HAP-1 (cell line): ENCODE measurements around the gene ACR.

Source experiments
- DNase-seq, 2 experiments: peaks; one replicate each; pipeline ENCODE4 v3.0.0-alpha.2; 2016 to 2020; ENCODE audit warnings: low spot score in 2 of 2
- H3K27me3 ChIP-seq: fragments of 250-450 bp; sonication (Bioruptor Pico); 2 replicates; pipeline ENCODE4 v1.5.1; 2020; ENCODE audit warnings: low read depth, mild to moderate bottlenecking, moderate library complexity
- H3K36me3 ChIP-seq: fragments of 250-450 bp; sonication (Bioruptor Pico); replicated peaks from 2 replicates; pipeline ENCODE4 v1.5.1; 2020; ENCODE audit warnings: mild to moderate bottlenecking
- H3K4me1 ChIP-seq: fragments of 250-450 bp; sonication (Bioruptor Pico); 2 replicates; pipeline ENCODE4 v1.5.1; 2020; ENCODE audit warnings: mild to moderate bottlenecking
- H3K4me3 ChIP-seq: fragments of 250-450 bp; sonication (Bioruptor Pico); 2 replicates; pipeline ENCODE4 v1.5.1; 2020; ENCODE audit warnings: mild to moderate bottlenecking, moderate library complexity
- H3K9me3 ChIP-seq: fragments of 250-450 bp; sonication (Bioruptor Pico); 2 replicates; pipeline ENCODE4 v1.5.1; 2020; ENCODE audit warnings: mild to moderate bottlenecking, moderate library complexity
- in situ Hi-C: fragments of 300-500 bp; cut with MboI; formaldehyde crosslinking; loops from 3 replicates; pipeline ENCODE4 v1.14.3; 2020; ENCODE audit warnings: low sequenced_read_pairs, inconsistent platforms, mixed read lengths

Gene ACR

DNA sequence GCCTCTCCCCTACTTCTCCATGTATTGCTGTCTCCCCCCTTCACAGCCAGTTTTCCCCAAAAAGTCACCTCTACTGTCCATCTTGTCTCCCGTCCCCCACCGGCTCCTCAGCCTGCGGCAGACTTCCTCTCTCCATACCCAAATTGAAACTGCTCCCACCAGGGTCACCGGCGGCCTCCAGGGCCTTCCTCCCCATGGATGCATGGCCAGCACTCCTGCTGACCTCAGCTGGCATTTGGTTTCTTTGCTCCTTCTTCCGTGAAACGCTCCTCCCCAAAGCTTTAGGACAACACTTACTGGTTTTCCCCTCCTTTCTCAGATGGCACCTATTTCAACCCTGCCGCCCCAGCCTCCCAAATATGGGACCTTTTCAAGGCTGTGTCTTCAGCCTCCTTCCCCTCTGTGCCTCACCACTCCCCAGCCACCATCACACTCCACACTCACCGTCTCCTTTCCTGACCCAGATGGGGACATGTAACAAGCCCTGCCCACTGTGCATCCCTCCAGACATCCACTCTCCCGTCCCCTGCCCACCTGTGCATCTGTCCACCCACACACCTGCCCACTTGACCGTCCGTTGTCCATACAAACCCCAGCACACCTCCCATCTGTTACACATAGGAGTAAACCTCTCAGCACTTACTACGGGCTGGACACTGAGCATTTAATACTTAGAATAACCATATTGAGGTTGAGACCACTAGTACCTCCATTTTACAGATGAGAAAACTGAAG, 21.5 kb upstream of the ACR start:
- in situ Hi-C loops: no loop called here
- H3K4me1 ChIP-seq: no peaks in the 10 kb centered on the region
- no peaks in the 10 kb centered on the region for H3K9me3 ChIP-seq
- H3K27me3 ChIP-seq: no peaks in the 10 kb centered on the region
- H3K4me3 ChIP-seq: no peak overlapping the region
- DNase-seq: no peak
- H3K36me3 ChIP-seq: no peaks in the 10 kb centered on the region

DNA sequence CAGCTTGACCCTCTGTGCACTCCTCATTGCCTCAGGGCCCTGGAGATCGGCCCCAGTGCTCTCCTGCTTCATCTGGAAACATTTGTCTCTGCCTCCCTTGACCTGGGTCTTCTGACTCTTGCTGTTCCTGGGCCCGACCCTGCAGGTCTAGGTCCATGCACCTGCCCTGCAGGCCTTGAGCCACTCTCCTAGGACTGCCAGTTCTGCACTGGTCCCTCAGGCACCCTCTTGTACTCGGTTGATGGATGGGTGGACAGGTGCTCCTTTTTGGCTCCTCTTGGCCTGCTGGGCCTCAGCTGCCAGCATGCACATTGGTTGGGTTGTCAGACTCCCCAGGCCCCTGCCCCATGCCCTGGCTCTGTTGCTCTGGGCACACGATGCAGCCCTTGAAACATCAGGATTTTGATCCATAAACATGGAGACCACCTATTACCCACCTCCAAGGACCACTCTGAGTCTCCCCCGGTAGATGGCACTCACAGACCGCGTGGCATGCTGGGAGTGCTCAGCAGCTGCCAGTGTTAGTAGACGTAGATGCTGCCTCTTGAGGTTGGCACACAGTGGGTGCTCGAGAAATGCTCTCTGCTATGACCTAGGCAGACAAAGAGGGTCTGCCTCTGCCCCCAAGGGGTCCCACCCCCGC, 20.2 kb upstream of the ACR start:
- H3K4me3 ChIP-seq: no peak overlapping the region
- no peak for DNase-seq
- H3K4me1 ChIP-seq: no peaks in the 10 kb centered on the region
- in situ Hi-C loops: no loop called here
- H3K36me3 ChIP-seq: no peaks in the 10 kb centered on the region
- H3K9me3 ChIP-seq: no peaks in the 10 kb centered on the region
- no peaks in the 10 kb centered on the region for H3K27me3 ChIP-seq

DNA sequence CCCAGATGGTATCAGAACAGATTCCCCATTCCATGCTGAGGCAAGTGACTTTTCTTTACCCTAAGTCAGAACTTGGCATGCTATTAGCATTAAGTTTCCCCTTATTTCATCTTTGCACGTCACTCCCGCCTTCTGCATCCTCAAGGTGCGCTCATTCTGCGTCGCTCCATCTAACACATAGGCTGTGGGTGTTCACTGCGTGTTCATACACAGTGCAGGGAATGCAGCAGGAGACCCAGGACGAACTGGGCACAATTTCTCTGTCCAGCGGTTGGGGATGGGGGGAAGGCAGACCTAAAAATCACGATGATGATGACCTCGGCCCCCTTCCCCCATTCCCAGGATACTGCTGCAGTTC, 19.7 kb upstream of the ACR start:
- H3K27me3 ChIP-seq: no peaks in the 10 kb centered on the region
- no peaks in the 10 kb centered on the region for H3K9me3 ChIP-seq
- DNase-seq: no peak
- in situ Hi-C loops: no loop called here
- H3K4me1 ChIP-seq: no peaks in the 10 kb centered on the region
- H3K4me3 ChIP-seq: no peak overlapping the region
- H3K36me3 ChIP-seq: no peaks in the 10 kb centered on the region

DNA sequence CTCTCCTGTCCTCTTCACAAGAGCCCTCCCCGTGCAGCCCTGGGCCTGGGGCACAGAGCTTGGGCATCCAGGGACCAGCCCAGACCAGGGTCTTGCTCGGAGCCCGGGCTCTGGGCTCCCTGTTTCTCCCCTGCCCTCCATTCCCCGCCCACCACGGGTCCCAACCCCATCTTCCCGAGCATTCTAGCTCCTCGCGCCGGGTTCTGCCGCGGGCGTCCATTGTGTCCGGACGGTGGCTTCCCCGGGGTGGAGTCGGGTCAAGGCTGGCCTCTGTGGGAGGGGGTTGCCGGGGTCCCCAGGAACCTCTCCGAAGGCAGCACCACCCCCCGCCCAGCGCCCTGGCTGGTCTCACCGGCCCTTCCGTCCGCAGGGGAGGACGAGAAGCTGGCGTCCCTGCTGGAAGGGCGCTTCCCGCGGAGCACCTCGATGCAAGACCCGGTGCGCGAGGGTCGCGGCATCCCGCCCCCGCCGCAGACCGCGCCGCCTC, 18.1 kb upstream of the ACR start:
- H3K4me1 ChIP-seq: peaks cover 5% of the 10 kb centered on the region
- no peak for DNase-seq
- H3K9me3 ChIP-seq: no peaks in the 10 kb centered on the region
- in situ Hi-C loops: no loop called here
- H3K4me3 ChIP-seq: no peak overlapping the region
- H3K27me3 ChIP-seq: no peaks in the 10 kb centered on the region
- H3K36me3 ChIP-seq: no peaks in the 10 kb centered on the region

DNA sequence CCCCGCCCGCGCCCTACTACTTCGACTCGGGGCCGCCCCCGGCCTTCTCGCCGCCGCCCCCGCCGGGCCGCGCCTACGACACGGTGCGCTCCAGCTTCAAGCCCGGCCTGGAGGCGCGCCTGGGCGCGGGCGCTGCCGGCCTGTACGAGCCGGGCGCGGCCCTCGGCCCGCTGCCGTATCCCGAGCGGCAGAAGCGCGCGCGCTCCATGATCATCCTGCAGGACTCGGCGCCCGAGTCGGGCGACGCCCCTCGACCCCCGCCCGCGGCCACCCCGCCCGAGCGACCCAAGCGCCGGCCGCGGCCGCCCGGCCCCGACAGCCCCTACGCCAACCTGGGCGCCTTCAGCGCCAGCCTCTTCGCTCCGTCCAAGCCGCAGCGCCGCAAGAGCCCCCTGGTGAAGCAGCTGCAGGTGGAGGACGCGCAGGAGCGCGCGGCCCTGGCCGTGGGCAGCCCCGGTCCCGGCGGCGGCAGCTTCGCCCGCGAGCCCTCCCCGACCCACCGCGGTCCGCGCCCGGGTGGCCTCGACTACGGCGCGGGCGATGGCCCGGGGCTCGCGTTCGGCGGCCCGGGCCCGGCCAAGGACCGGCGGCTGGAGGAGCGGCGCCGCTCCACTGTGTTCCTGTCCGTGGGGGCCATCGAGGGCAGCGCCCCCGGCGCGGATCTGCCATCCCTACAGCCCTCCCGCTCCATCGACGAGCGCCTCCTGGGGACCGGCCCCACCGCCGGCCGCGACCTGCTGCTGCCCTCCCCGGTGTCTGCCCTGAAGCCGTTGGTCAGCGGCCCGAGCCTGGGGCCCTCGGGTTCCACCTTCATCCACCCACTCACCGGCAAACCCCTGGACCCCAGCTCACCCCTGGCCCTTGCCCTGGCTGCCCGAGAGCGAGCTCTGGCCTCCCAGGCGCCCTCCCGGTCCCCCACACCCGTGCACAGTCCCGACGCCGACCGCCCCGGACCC, 17.4 kb upstream of the ACR start:
- in situ Hi-C loops: no loop called here
- H3K4me1 ChIP-seq: peaks cover 5% of the 10 kb centered on the region
- no peak for DNase-seq
- no peak overlapping the region for H3K4me3 ChIP-seq
- no peaks in the 10 kb centered on the region for H3K27me3 ChIP-seq
- H3K9me3 ChIP-seq: no peaks in the 10 kb centered on the region
- no peaks in the 10 kb centered on the region for H3K36me3 ChIP-seq

DNA sequence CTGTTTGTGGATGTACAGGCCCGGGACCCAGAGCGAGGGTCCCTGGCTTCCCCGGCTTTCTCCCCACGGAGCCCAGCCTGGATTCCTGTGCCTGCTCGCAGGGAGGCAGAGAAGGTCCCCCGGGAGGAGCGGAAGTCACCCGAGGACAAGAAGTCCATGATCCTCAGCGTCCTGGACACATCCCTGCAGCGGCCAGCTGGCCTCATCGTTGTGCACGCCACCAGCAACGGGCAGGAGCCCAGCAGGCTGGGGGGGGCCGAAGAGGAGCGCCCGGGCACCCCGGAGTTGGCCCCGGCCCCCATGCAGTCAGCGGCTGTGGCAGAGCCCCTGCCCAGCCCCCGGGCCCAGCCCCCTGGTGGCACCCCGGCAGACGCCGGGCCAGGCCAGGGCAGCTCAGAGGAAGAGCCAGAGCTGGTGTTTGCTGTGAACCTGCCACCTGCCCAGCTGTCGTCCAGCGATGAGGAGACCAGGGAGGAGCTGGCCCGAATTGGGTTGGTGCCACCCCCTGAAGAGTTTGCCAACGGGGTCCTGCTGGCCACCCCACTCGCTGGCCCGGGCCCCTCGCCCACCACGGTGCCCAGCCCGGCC, 16.7 kb upstream of the ACR start:
- in situ Hi-C loops: no loop called here

DNA sequence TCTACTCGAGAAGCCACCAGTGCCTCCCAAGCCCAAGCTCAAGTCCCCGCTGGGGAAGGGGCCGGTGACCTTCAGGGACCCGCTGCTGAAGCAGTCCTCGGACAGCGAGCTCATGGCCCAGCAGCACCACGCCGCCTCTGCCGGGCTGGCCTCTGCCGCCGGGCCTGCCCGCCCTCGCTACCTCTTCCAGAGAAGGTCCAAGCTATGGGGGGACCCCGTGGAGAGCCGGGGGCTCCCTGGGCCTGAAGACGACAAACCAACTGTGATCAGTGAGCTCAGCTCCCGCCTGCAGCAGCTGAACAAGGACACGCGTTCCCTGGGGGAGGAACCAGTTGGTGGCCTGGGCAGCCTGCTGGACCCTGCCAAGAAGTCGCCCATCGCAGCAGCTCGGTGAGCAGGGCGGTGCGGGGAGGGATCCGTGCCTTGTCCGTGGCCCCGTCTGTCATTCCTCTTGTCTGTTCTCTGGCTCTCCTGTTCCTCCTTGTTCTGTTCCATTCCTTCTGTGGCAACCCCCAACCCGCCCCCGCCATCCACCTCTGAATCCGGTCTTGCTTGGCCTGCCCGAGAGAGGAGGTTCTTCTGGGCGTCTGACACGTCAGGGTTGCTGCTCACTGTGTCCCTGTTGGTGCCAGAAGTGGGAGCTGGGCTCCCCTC, 15.8 kb upstream of the ACR start:
- in situ Hi-C loops: no loop called here

More for the DNA sequence above, 16.7 kb upstream of the ACR start:
- Histone ChIP-seq H3K4me1 (peaks cover 5% of the 10 kb centered on the region), H3K9me3 (no peaks in the 10 kb centered on the region), H3K4me3 (no peak overlapping the region), H3K36me3 (no peaks in the 10 kb centered on the region), H3K27me3 (no peaks in the 10 kb centered on the region)
- DNase-seq: no peak

DNA sequence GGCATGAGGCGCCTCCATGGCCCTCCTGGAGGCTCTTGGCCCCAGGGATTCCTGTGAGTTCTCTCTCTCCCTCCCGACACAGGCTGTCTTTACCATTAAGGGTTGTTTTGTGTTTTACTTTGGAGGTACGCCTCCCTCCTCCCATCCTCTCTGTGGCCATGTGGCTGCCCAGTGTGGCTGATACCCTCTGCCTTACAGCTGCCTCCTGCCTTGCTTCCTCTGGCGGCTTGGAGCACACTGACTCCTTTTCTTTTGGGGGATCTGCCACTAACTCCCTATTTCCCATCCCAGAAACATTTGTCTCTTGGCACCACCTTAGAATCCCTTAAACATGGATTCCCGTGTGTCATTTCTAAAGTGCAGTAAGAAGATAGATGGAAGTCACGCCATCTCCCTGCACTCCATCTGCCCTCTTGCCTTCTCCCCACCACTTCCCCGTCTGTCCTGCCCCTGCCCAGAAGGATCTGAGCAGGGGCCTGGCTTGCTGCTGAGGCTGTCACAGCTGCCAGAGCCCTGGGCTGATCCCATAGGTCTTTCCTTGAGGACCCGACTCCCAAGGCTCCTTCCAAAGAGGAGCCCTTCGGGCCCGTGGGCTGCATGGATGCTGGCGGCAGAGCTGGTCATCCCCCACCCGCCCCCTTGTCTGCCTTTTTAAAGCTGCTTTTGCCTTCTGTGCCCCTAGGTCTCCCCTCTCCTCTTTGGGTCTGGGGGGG, 15.1 kb upstream of the ACR start:
- no peak for DNase-seq
- no peaks in the 10 kb centered on the region for H3K27me3 ChIP-seq
- in situ Hi-C loops: no loop called here
- peaks cover 5% of the 10 kb centered on the region for H3K4me1 ChIP-seq
- H3K36me3 ChIP-seq: no peaks in the 10 kb centered on the region
- no peaks in the 10 kb centered on the region for H3K9me3 ChIP-seq
- no peak overlapping the region for H3K4me3 ChIP-seq

More for the DNA sequence above, 15.8 kb upstream of the ACR start:
- no peaks in the 10 kb centered on the region for H3K36me3 ChIP-seq
- H3K4me3 ChIP-seq: no peak overlapping the region
- H3K4me1 ChIP-seq: peaks cover 5% of the 10 kb centered on the region
- H3K27me3 ChIP-seq: no peaks in the 10 kb centered on the region
- no peaks in the 10 kb centered on the region for H3K9me3 ChIP-seq
- no peak for DNase-seq

DNA sequence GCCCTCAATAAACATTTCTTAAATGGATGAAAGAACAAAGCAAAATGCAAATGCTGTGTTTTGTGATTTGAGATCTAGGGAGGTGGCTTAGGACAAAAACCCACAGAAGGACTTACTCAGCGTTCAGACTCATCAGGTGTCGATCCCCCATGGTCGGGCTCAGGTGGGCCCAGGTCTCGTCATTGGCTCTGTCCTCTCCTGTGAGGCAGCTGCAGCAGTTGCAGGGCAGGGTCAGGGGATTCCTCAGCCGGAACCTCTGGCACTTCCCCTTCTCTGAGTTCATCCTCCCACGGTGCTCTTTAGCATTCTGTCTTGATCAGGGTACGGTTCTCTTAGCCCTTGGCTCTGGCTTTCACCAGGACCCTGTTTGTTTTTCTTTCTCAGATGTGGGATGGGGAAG, 14.0 kb upstream of the ACR start:
- H3K36me3 ChIP-seq: no peaks in the 10 kb centered on the region
- peaks cover 5% of the 10 kb centered on the region for H3K4me1 ChIP-seq
- H3K9me3 ChIP-seq: no peaks in the 10 kb centered on the region
- in situ Hi-C loops: no loop called here
- H3K27me3 ChIP-seq: no peaks in the 10 kb centered on the region
- no peak overlapping the region for H3K4me3 ChIP-seq
- peak in 1 of 2 experiments; percentile 15 for DNase-seq

DNA sequence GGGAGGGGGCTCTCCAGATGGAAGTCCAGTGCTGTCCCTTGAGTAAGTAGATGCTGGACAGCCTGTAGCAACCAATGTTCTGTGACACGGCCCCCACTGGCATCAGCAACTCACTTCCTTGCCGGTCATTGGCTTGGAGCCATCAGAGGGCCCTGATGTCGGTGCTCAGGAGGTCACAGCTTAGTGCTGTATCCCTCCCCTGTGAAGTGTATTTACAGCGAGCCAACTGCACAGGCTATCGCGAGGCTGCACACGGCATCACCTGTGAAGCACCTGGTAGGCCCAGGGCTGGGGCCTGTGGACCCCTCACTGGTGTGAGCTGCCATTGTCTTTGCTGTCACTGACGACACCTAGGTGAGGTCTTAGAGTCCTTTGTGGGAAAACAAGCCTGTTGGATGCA, 13.4 kb upstream of the ACR start:
- in situ Hi-C loops: no loop called here
- no peaks in the 10 kb centered on the region for H3K36me3 ChIP-seq
- no peak overlapping the region for H3K4me3 ChIP-seq
- H3K9me3 ChIP-seq: no peaks in the 10 kb centered on the region
- peaks cover 5% of the 10 kb centered on the region for H3K4me1 ChIP-seq
- H3K27me3 ChIP-seq: no peaks in the 10 kb centered on the region
- no peak for DNase-seq

DNA sequence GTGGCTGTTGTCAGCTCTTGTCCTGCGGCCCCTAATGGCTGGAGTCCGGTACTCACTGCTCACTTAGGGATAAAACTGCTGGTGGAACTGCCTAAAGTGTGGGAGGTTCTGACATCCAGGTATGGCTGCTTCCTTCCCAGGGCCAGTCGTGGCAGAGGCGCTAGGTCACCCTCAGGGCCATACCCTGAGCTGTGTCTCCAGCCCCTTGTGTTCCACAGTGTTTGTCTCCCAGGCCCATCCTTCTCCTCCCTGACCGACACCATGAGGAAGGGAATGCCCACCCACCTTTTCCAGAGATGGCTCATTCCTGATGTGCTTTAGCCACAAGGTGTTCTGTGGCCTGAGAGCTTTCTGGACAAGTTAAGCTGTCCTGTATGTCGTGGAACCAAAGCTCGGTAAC, 12.4 kb upstream of the ACR start:
- in situ Hi-C loops: no loop called here
- Histone ChIP-seq H3K9me3 (no peaks in the 10 kb centered on the region), H3K4me1 (peaks cover 5% of the 10 kb centered on the region), H3K36me3 (no peaks in the 10 kb centered on the region), H3K27me3 (no peaks in the 10 kb centered on the region), H3K4me3 (no peak overlapping the region)
- no peak for DNase-seq

DNA sequence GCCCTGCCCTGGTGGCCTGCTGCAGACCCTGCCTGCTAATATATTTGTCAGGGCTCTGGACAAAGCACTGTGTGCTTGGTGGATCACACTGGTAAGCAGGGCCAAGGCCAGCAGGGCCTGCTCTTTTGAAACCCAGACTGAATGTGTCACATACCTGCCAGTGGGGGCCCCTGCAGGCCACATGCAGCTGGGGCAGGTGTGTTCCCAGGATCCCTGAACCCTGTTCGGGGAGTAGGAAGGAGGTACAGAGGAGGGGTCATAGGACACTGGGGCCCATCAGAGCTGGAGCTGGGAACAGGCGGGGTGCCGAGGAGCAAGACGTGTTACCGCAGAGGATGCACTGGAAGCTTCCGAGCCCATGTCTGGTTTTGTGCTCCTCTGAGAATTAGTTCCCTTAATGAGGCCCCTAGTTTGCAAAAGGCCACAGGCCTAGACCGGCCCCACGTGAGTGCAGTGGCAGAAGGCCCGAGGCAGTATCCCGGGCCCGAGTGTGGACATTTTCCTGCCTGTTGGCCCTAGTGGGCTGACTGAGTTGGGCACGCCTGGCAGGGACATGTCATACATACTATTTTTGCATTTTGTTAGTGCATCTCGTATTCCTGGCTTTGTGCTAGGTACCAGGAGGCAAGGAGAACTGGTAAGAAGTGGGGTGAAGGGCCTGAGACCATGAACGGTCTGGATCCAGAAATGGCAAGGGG, 11.2 kb upstream of the ACR start:
- no peaks in the 10 kb centered on the region for H3K9me3 ChIP-seq
- no peak overlapping the region for H3K4me3 ChIP-seq
- in situ Hi-C loops: no loop called here
- H3K36me3 ChIP-seq: no peaks in the 10 kb centered on the region
- DNase-seq: no peak
- H3K27me3 ChIP-seq: no peaks in the 10 kb centered on the region
- peaks cover 5% of the 10 kb centered on the region for H3K4me1 ChIP-seq
